ENCODE measurements around the gene GABRR3. TPM values are rescaled to one million over a fixed set of nuclear protein-coding genes. Genes with fewer than 3 reads are reported as not detected.

The GABRR3 gene
- total RNA-seq, 4 donors from 2014 or later = not detected

DNA sequence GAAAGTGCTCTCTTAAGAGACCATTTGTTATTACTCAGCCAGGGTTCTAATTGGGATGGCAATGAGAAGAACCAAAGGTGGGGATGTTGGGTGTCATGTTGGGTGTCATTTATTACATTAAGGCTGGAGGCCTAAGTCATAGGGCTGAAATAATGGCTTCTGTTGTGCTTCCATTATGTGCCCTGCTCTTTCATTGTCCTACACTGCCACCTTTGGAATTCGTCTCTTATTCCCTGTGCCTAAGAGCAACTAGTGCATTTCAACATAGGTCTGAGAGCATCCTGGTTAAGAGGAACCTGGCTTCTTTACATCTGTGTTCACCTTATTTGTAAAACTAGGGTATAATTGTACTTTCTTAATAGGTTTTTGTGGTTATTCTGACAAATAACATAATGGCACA lies 95.1 kb downstream of the GABRR3 start:
- WGBS = 85% methylated on average over 1 of the region's 1 CpG
- DNase-seq (ENCODE audit: extremely low spot score) = no peak
- Histone ChIP-seq H3K4me3 (no peak overlapping the region), H3K9me3 (no peaks in the 10 kb centered on the region), H3K27me3 (no peaks in the 10 kb centered on the region), H3K36me3 (peaks cover 23 to 91% (median 69%) of the 10 kb centered on the region in 4 donors), H3K27ac (replicated peaks in 1 of 4) (no peak overlapping the region), H3K4me1 (no peaks in the 10 kb centered on the region)
- intact Hi-C loops (cut with DNase I) = no loop called here
- no peak for TF ChIP-seq POLR2AphosphoS5 (IDR thresholded peaks at IDR 0.05)
- no peak for TF ChIP-seq EP300 (IDR thresholded peaks at IDR 0.05)
- TF ChIP-seq POLR2A (IDR thresholded peaks at IDR 0.05; ENCODE audit: low read depth) = no peak

DNA sequence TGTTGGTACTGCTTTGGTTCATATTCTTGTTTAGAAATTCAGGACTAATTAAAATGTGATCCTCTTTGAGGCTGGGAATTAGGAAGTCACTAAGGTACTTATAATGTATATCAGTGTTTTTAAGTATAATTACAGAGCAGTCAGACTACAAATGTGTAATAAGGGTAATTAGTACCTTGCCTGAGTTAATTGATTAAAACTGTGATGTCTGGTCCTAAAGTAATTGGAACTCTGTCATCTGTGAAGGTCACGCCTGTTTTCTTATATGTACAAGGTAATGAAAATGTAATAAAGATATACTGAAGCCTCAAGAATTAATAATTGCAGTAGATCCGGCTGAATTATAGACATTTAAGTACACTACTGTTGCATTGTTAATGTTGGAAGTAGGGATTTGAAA lies 95.7 kb downstream of the GABRR3 start:
- Histone ChIP-seq H3K4me3 (no peak overlapping the region), H3K4me1 (no peaks in the 10 kb centered on the region), H3K9me3 (no peaks in the 10 kb centered on the region), H3K27me3 (no peaks in the 10 kb centered on the region), H3K27ac (replicated peaks in 1 of 4) (no peak overlapping the region), H3K36me3 (peaks cover 23 to 91% (median 66%) of the 10 kb centered on the region in 4 donors)
- 96% methylated on average over 2 of the region's 2 CpGs for WGBS
- DNase-seq (ENCODE audit: extremely low spot score) = no peak
- intact Hi-C loops (cut with DNase I) = no loop called here
- TF ChIP-seq, protein P1, sequence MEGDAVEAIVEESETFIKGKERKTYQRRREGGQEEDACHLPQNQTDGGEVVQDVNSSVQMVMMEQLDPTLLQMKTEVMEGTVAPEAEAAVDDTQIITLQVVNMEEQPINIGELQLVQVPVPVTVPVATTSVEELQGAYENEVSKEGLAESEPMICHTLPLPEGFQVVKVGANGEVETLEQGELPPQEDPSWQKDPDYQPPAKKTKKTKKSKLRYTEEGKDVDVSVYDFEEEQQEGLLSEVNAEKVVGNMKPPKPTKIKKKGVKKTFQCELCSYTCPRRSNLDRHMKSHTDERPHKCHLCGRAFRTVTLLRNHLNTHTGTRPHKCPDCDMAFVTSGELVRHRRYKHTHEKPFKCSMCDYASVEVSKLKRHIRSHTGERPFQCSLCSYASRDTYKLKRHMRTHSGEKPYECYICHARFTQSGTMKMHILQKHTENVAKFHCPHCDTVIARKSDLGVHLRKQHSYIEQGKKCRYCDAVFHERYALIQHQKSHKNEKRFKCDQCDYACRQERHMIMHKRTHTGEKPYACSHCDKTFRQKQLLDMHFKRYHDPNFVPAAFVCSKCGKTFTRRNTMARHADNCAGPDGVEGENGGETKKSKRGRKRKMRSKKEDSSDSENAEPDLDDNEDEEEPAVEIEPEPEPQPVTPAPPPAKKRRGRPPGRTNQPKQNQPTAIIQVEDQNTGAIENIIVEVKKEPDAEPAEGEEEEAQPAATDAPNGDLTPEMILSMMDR (IDR thresholded peaks at IDR 0.05) = no peak
- TF ChIP-seq EP300 (IDR thresholded peaks at IDR 0.05) = no peak
- no peak for TF ChIP-seq POLR2A (IDR thresholded peaks at IDR 0.05; ENCODE audit: low read depth)
- no peak for TF ChIP-seq POLR2AphosphoS5 (IDR thresholded peaks at IDR 0.05)

DNA sequence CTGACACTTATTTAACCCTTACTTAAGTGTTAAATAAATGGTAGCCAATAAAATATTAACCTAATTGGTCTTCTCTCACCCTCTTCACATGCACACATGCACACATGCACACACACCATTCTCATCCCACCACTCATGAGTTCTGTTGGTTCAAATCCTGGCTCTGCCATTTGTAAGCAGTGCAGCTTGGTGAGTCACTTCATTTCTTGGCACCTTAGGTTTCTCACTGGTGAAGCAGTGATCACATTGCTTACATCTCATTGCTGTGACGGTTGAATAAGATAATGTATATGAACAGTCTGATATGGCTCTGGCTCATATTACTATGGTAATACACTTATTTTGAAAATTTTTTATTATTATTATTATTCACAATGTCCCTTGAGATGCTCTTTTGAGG lies 96.7 kb downstream of the GABRR3 start:
- TF ChIP-seq, protein P1 (IDR thresholded peaks at IDR 0.05) = no peak
- TF ChIP-seq EP300 (IDR thresholded peaks at IDR 0.05) (no peak), POLR2AphosphoS5 (IDR thresholded peaks at IDR 0.05) (no peak), POLR2A (IDR thresholded peaks at IDR 0.05; ENCODE audit: low read depth) (no peak)
- Histone ChIP-seq H3K27ac (replicated peaks in 1 of 4) (no peak overlapping the region), H3K9me3 (no peaks in the 10 kb centered on the region), H3K4me1 (no peaks in the 10 kb centered on the region), H3K27me3 (no peaks in the 10 kb centered on the region), H3K36me3 (peaks cover 22 to 91% (median 67%) of the 10 kb centered on the region in 4 donors), H3K4me3 (no peak overlapping the region)
- WGBS = 90% methylated on average over 1 of the region's 1 CpG
- no peak for DNase-seq (ENCODE audit: extremely low spot score)
- intact Hi-C loops (cut with DNase I) = no loop called here

DNA sequence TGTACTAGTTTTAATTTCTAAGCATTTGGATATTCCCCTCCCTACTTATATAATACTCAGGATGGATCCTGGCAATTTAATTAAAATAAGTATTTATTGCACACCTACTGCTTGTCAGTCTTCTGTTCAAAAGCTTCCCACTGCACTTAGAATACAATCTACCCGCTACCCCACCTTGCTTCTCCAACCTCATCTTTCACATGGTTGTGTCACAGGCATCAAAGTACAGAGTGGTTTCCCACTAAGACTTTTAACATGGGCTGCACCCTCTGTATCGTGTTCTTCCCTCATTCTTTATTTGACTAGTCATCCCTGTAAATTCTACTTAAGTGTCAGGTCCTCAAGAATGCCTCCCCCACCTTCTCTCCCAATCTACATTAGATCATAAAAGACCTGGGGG lies 97.9 kb downstream of the GABRR3 start:
- no peak overlapping the region for H3K27ac ChIP-seq (replicated peaks in 1 of 4)
- H3K27me3 ChIP-seq = no peaks in the 10 kb centered on the region
- no peak overlapping the region for H3K4me3 ChIP-seq
- intact Hi-C loops (cut with DNase I) = no loop called here
- H3K36me3 ChIP-seq = peaks cover 10 to 84% (median 59%) of the 10 kb centered on the region in 4 donors
- 94% methylated on average over 2 of the region's 2 CpGs for WGBS
- H3K4me1 ChIP-seq = no peaks in the 10 kb centered on the region
- no peaks in the 10 kb centered on the region for H3K9me3 ChIP-seq
- TF ChIP-seq POLR2A (IDR thresholded peaks at IDR 0.05; ENCODE audit: low read depth) = no peak
- TF ChIP-seq EP300 (IDR thresholded peaks at IDR 0.05) = no peak
- TF ChIP-seq, protein P1 (IDR thresholded peaks at IDR 0.05) = no peak
- DNase-seq (ENCODE audit: extremely low spot score) = no peak

DNA sequence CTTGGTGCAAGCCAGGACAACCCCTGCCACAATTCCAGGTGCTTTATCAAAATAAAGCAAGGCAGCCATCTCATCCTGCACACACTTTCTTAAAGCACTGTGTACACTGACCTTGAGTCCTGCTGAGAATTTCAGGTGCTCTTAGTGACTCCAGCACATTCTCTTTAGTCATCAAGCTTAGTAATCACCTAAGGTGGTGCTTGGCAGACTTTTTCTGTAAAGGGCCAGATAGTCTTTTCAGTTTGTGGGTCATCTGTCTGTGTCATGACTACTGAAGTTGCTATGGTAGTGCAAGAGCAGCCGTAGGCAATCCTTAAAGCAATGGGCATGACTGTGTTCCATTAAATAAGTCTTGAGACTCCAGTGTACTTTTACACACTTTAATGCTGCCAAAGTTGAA lies 99.3 kb downstream of the GABRR3 start:
- Histone ChIP-seq H3K4me3 (no peak overlapping the region), H3K27ac (replicated peaks in 1 of 4) (no peak overlapping the region), H3K4me1 (no peaks in the 10 kb centered on the region), H3K27me3 (no peaks in the 10 kb centered on the region), H3K36me3 (peaks cover 10 to 71% (median 52%) of the 10 kb centered on the region in 4 donors), H3K9me3 (no peaks in the 10 kb centered on the region)
- no CpG with 5 or more reads among the region's 1 CpG for WGBS
- no peak for TF ChIP-seq POLR2AphosphoS5 (IDR thresholded peaks at IDR 0.05)
- TF ChIP-seq EP300 (IDR thresholded peaks at IDR 0.05) = no peak
- no peak for TF ChIP-seq POLR2A (IDR thresholded peaks at IDR 0.05; ENCODE audit: low read depth)
- TF ChIP-seq, protein P1 (IDR thresholded peaks at IDR 0.05) = no peak
- no peak for DNase-seq (ENCODE audit: extremely low spot score)
- intact Hi-C loops (cut with DNase I) = no loop called here

Other genes with a start within 250 kb of the GABRR3 start
- 10 to 100 TPM; 18.7 to 23.5 (median 21.1) TPM for gene CRYBG3, start 213.3 kb downstream of the GABRR3 start, total RNA-seq
- 10 to 100 TPM; 19.5 to 24.2 (median 21.7) TPM for gene RIOX2, start 62.9 kb downstream of the GABRR3 start, total RNA-seq
- gene OR5AC2, start 51.9 kb upstream of the GABRR3 start, total RNA-seq = not detected
- gene OR5H1, start 95.4 kb upstream of the GABRR3 start, total RNA-seq = not detected
- not detected for gene OR5H14, start 112.2 kb upstream of the GABRR3 start, total RNA-seq
- not detected for gene OR5H15, start 131.4 kb upstream of the GABRR3 start, total RNA-seq
- gene OR5H6, start 228.9 kb upstream of the GABRR3 start, total RNA-seq = not detected
- not detected for gene OR5H2, start 247.2 kb upstream of the GABRR3 start, total RNA-seq

Data from esophagus muscularis mucosa (tissue), 4 donors.